ENCODE results near the gene SHROOM1.

The SHROOM1 gene

GRCh38 chr5:132849347-132849746 is 18.9 kb upstream of the SHROOM1 start:
- DNase-seq = no peak

GRCh38 chr5:132848270-132848669 is 17.8 kb upstream of the SHROOM1 start:
- DNase-seq = no peak

GRCh38 chr5:132841305-132841704 is 10.9 kb upstream of the SHROOM1 start:
- DNase-seq = no peak

DNA sequence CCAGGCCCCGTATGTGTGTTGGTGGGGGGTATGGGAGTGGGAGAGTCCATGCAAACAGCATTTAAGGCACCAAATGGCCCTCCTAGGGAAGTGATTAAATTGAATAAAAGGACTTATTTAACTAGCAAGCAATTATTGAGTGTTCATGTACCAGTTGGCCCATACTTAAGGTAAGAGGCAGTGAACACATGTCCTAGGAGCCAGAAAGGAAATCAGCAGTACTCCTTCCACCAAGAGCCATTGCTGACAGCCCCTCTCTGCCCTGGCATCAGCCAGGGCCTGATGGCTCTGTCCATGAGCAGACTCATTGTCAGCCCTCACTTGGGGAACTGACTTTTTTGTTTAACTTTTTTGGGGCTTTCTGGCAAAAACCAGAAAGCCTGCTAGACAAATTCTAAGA is 10.4 kb upstream of the SHROOM1 start:
- DNase-seq = no peak

DNA sequence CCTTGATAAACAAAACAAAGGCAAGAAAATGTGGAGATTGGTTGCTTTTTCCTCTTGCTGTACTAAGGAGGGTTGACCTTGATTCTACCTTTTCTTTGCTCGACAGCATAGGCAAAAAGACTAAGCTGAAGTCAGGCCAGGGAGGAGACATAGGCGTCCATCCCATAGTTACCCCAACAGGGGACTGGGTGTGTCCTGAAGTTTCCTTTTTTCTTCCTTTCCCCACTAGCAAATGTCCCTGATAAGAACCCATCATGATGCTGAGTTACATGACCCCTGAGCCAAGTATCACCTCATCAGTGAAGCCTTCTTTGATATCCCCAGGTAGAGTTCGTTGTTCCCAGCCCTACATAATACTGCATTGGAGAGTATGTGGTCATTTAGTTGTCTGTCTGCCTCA is 9.9 kb upstream of the SHROOM1 start:
- no peak for DNase-seq

DNA sequence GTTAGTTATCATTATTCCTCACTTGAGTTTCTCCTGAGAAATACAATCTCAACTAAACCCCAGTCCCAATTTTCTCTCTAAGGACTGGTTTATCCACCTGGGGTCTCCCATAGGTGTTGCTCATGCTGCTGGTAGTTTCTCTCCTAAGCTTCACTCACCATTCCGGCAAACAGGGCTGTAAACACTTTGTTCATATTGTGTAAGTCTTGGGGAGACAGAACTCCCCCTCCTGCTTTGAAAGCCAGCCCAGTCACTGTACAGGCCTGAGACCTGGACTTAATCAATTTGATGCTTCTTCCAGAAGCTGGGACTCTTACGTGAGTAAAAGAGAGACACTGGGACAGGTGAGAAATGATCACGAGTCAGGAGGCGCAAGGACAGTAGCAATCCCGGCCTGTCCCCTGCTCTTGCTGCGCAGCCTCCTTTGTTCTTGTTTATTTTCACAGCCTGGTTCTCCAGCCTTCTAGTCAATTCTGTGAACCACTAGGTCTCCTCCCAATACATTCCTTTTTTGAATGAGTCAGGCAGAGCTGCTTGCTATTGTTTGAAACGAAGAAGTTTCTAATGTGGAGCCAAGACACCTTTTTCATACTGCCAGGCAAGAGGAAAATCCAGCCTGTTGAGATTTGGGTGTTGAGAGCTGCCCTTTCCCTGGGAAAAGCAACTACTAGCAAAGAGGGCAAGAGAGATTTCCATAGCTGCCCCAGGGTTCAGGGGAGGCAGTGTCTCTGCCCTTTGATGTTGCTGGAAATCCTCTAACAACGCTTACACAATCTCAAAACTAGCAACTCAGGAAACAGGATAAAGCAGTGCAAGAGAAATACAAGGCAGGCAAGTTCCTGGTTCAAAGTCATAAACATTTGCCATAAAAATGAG is 9.2 kb upstream of the SHROOM1 start:
- DNase-seq = no peak

DNA sequence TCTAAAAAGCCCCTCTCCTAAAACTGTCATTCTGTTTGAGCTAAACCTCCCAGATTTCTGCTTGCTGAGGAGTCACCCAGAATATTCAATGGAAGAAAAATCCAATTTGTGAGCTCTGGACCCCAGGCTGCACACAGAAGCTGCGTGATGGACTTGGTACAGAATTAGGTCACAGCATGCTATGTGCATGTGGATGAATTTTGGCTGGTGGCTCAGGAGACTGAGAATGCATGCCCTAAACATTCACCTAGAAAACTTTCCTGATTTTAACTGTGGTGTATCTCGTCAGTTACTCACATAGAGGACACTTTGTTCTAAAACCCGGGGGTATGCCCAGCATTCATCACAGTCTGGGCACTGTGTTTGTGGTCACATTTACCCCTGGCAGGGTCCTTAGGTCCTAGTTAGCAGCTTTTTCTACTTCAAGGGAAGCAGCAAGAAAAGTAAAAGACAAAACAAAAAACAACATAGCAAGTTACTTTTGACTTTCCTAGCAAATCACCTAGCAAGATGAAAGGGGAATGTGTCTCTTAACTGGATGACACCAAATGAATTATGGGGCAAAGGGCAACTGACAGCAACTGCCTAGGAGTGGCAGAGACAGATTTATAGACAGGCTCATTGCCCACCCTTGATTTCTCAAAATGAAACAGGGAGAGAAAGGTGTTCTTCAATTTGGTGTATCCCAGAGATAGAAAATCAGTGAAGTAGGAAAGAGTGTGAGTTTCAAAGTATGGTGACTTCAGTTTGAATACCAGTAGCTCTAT is 8.3 kb upstream of the SHROOM1 start:
- DNase-seq = no peak

DNA sequence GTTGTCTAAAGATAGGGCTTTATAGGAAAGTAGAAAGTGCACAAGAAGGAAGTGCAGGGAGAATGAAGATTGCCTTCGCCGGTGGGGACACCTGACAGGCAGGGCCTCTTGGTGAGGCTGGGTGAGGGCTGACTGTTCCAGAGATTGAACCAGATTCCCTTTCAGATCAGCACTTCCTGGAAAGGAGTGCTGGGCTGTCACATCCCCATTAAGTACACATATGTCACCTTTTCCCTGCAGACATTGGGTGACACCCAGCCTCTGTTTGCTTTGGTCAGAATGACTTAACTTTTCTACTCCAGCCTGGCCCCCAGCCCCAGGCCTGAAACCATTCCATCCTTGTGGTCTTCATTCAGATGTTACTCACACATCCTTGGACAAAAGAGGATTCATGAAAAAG is 7.4 kb upstream of the SHROOM1 start:
- DNase-seq = no peak

- DNase-seq = no peak
Measured at GRCh38 chr5:132836852-132837251, 6.4 kb upstream of the SHROOM1 start.

DNA sequence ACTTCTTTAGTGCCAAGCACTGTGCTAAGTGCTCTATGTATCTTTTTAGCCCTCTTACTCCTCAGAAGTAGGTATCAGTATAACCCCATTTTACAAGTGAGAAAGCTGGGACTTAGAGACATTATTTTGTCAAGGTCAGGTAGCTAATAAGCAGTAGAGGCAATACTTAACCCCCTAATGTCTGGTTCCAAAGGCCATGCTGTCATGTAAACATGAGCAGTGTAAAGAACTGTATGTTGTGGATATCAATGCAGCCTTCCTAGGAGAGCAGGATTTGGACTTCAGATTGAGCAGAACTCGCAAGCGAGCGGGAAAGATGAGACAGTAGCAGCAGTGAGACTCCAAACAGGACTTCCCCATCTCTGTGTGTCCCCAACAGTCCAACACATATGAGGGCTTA is 3.6 kb upstream of the SHROOM1 start:
- DNase-seq = no peak

- DNase-seq = no peak
Measured at GRCh38 chr5:132832612-132833011, 2.2 kb upstream of the SHROOM1 start.

DNA sequence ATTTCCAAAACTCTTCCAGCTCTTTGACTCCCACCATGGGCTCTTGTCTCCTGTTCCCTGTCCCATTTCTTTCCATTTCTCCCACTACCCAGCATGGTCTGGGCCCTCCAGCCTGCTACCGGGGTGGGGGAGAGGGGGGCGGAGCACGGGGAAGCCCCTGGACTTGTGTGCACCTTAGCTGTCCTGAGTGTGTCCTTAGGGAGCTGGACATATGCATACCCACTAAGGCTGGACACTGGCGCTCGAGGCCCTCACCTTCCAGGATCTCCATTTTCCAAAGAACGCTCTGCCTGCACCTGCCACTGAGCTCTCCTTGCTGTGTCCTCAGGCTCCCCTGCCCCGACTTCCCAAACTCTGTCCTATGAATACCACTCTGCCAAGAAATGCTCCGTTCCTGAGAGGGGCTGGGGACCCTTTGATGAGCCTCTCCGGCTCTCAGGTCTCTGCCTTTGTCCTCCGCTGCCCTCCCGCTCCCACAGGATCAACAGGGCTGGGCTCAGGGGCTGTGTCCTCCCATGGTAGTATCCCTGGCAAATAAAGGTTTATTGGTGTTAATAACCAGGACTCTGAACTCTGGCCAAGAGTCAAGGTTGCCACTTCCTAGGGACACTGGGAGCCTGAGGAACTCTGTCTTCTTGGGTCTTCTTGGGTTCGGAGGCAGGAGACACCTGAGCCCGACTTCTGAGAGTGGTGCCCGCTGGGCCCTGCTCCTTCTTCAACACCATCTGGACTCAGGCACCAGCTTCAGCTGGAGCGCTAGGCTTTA is 831 bp upstream of the SHROOM1 start:
- DNase-seq = no peak

- peak; percentile 70 for DNase-seq
Measured at GRCh38 chr5:132829742-132830435, 558 bp downstream of the SHROOM1 start.

- DNase-seq = no peak
Measured at GRCh38 chr5:132828846-132829494, 1.5 kb downstream of the SHROOM1 start.

DNA sequence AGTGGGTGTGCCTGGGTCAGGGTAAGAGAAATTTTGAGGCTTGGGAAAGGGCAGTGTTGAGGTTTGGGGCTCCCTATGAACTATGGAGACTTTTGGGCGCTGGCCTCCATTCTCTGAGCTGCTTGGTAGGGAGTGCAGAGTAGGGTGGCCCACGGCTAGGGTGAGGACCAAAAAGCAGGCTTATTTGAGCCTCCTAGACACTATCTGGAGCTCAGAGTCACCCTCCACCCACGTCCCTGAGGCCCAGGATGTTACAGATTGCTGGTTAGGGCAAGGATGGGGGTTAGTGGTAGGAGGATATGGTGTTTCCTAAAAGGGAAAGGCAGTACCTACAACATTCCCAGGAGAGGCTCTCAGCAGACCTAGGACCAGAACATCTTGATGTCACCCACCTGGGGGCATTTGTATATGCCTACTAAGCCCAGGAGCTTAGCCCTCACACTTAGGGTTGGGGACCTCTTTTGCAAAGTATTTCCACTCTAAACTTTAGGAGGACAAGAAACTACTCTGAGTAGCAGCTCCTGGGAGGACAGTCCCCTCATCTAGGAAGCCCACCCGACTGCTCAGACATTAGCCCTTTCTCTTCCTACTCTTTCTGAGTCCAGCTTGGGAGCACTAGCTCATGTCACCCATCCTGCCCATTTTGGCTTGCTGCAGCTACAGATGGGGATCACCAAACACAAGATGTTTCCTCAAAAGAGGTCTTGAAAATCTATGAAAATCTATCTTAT is 2.3 kb downstream of the SHROOM1 start:
- DNase-seq = no peak

GRCh38 chr5:132826424-132827082 is 3.9 kb downstream of the SHROOM1 start:
- DNase-seq = no peak

- no peak for DNase-seq
Measured at GRCh38 chr5:132825834-132826391, 4.5 kb downstream of the SHROOM1 start.

DNA sequence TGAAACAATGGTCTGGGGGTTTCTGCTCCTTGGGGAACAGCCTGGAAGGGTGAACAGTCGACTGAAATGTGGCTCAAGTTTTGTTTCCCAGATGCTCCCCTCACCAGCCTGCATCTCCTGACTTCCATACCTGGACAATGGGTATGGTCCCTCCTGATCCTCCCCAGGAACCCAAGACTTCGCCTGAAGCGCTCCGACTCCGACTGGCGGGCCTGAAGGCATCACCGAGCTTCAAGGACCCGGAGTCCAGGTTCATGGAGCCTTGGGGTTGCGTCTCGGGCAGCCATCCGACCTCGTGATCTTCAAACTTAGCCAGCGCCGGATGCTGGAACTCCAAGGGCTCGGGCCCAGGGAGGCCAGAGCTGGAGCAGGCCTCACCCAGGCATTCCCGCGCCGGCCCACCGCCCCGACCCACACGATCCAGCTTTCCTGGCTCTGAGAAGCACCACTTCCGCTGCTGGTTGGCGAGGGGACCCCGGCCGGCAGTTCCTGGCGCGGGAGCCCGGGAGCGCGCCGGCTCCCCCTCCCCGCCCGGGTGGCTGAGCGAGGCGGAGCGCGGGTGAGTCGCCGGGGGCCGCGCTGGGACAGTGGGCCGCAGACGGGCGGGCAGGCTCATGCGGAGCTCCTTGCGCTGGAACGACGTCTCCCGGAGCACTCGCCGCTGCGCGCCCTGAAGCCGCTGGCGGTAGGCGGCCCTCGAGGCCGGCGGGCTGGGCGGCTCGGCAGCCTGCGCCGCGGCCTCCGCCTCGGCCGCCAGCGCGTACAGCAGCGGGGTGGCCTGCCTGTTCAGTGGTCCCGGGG is 5.2 kb downstream of the SHROOM1 start:
- DNase-seq = no peak

- DNase-seq = no peak
Measured at GRCh38 chr5:132824426-132824825, 6.0 kb downstream of the SHROOM1 start.
